CD4-positive, alpha-beta T cell (primary cell): ENCODE data around the gene KCNS3. TPM values are rescaled to one million over a fixed set of nuclear protein-coding genes. Genes with fewer than 3 reads are reported as not detected.

ENCODE experiments used
- ATAC-seq: fragments of 200-7000 bp; cut with Tn5 transposase; one replicate; pipeline ENCODE4 v1.10.0; 2022; ENCODE audit warnings: mild to moderate bottlenecking; ENCODE audit not compliant: poor library complexity
- CTCF ChIA-PET: fragments of 350-600 bp; sonication (Branson Sonifier 250); formaldehyde crosslinking; loops from one replicate; lab custom pipeline; 2021; ENCODE audit warnings: antibody characterized with exemption, inconsistent platforms; lab: Charles Lee
- POLR2A ChIA-PET: fragments of 350-600 bp; sonication (Branson Sonifier 250); formaldehyde crosslinking; loops from one replicate; lab custom pipeline; 2021; ENCODE audit warnings: antibody characterized with exemption, inconsistent platforms; lab: Charles Lee
- DNase-seq, 14 experiments: peaks; one replicate each; pipeline ENCODE4 v3.0.0-alpha.2; 2013 to 2020; ENCODE audit warnings: mixed read lengths in 2 of 14
- H3K27ac ChIP-seq, 2 donors: one replicate each; pipeline versions ENCODE4 v1.5.1 to v1.7.0; 2013; ENCODE audit warnings: low read length in 2 of 2, low read depth in 1 of 2, mild to moderate bottlenecking in 1 of 2
- H3K27me3 ChIP-seq, 2 experiments: 1 replicate in 1 of 2; 2 replicates in 1 of 2; pipeline versions ENCODE4 v1.6.1 to v1.7.0; 2013; ENCODE audit warnings: low read length in 2 of 2, control low read depth in 1 of 2, mild to moderate bottlenecking in 1 of 2, moderate library complexity in 1 of 2; ENCODE audit not compliant: insufficient read depth in 2 of 2, control insufficient read depth in 1 of 2
- H3K36me3 ChIP-seq: one replicate; pipeline ENCODE4 v1.6.1; 2013; ENCODE audit warnings: low read length, control low read depth; ENCODE audit not compliant: insufficient read depth
- H3K4me1 ChIP-seq: one replicate; pipeline ENCODE4 v1.6.1; 2013; ENCODE audit warnings: low read length, control low read depth; ENCODE audit not compliant: insufficient read depth
- H3K4me3 ChIP-seq: one replicate; pipeline ENCODE4 v1.5.1; 2013; ENCODE audit warnings: mild to moderate bottlenecking, low read length, moderate library complexity
- H3K9me3 ChIP-seq, 2 experiments: 1 replicate in 1 of 2; 2 replicates in 1 of 2; pipeline versions ENCODE4 v1.6.1 to v1.7.0; 2013; ENCODE audit warnings: low read length in 2 of 2, mild to moderate bottlenecking in 2 of 2, control low read depth in 1 of 2, moderate library complexity in 1 of 2; ENCODE audit not compliant: control insufficient read depth in 1 of 2, insufficient read depth in 1 of 2
- H3K27ac Mint-ChIP-seq: one replicate; pipeline ENCODE4 v1.8.0; 2020; ENCODE audit warnings: mixed read lengths
- H3K27me3 Mint-ChIP-seq: one replicate; pipeline ENCODE4 v1.8.0; 2021; ENCODE audit warnings: mixed read lengths
- H3K36me3 Mint-ChIP-seq: one replicate; pipeline ENCODE4 v1.8.0; 2021; ENCODE audit warnings: low read depth, mixed read lengths
- H3K4me1 Mint-ChIP-seq: one replicate; pipeline ENCODE4 v1.8.0; 2021; ENCODE audit warnings: low read depth, mixed read lengths
- H3K4me3 Mint-ChIP-seq: one replicate; pipeline ENCODE4 v1.8.0; 2020; ENCODE audit warnings: mild to moderate bottlenecking, mixed read lengths
- H3K9me3 Mint-ChIP-seq: one replicate; pipeline ENCODE4 v1.8.0; 2020; ENCODE audit warnings: mixed read lengths
- CTCF ChIP-seq: fragments of 200-600 bp; IDR thresholded peaks from one replicate; pipeline ENCODE4 v1.8.0; 2022; ENCODE audit warnings: antibody characterized with exemption, mild to moderate bottlenecking
- intact Hi-C, 2 experiments: fragments of 100-400 bp; cut with DNase I in 1 of 2; cut with micrococcal nuclease in 1 of 2; formaldehyde crosslinking; loops; one replicate each; pipeline versions ENCODE4 v1.15.1 to v1.9.0; 2023 to 2025; cut with DNase I, micrococcal nuclease
- total RNA-seq, 174 experiments: library from RNA in 2 of 174; stranded (reverse) in 2 of 174; gene quantifications; one replicate each; pipeline ENCODE4 v1.2.3 and lab custom pipeline; 2021 to 2026

Gene KCNS3
- total RNA-seq, 2 experiments from 2014 or later: not detected

- H3K27me3 Mint-ChIP-seq: peaks cover 18% of the 10 kb centered on the region
Observed at GRCh38 chr2:17839959-17840358, 38.5 kb upstream of the KCNS3 start.

GRCh38 chr2:17843457-17843856 is 35.0 kb upstream of the KCNS3 start:
- Histone ChIP-seq H3K27ac (no peak overlapping the region), H3K9me3 (no peaks in the 10 kb centered on the region), H3K4me1 (no peaks in the 10 kb centered on the region), H3K27me3 (no peaks in the 10 kb centered on the region), H3K4me3 (no peak overlapping the region), H3K36me3 (no peaks in the 10 kb centered on the region)
- no peak overlapping the region for H3K4me3 Mint-ChIP-seq
- H3K9me3 Mint-ChIP-seq: no peaks in the 10 kb centered on the region
- ChIA-PET POLR2A (no interaction called here), CTCF (no interaction called here)
- H3K4me1 Mint-ChIP-seq: no peaks in the 10 kb centered on the region
- intact Hi-C loops: no loop called here
- ATAC-seq (no peak), DNase-seq (no peak)
- peaks cover 7% of the 10 kb centered on the region for H3K27me3 Mint-ChIP-seq
- H3K36me3 Mint-ChIP-seq: no peaks in the 10 kb centered on the region
- no peak for TF ChIP-seq CTCF
- H3K27ac Mint-ChIP-seq: no peak overlapping the region

More at GRCh38 chr2:17839959-17840358, 38.5 kb upstream of the KCNS3 start:
- Mint-ChIP-seq H3K27ac (no peak overlapping the region), H3K36me3 (no peaks in the 10 kb centered on the region), H3K4me1 (no peaks in the 10 kb centered on the region), H3K9me3 (no peaks in the 10 kb centered on the region), H3K4me3 (no peak overlapping the region)
- H3K9me3 ChIP-seq: no peaks in the 10 kb centered on the region
- no peak overlapping the region for H3K4me3 ChIP-seq
- no peak for TF ChIP-seq CTCF
- no peaks in the 10 kb centered on the region for H3K27me3 ChIP-seq
- no peaks in the 10 kb centered on the region for H3K4me1 ChIP-seq
- CTCF ChIA-PET: no interaction called here
- DNase-seq (no peak), ATAC-seq (no peak)
- H3K36me3 ChIP-seq: no peaks in the 10 kb centered on the region
- no peak overlapping the region for H3K27ac ChIP-seq
- POLR2A ChIA-PET: no interaction called here
- intact Hi-C loops: no loop called here

- Mint-ChIP-seq H3K4me1 (no peaks in the 10 kb centered on the region), H3K27ac (no peak overlapping the region), H3K4me3 (no peak overlapping the region), H3K27me3 (peaks cover 7% of the 10 kb centered on the region), H3K36me3 (no peaks in the 10 kb centered on the region), H3K9me3 (no peaks in the 10 kb centered on the region)
- CTCF ChIA-PET: no interaction called here
- POLR2A ChIA-PET: no interaction called here
- H3K27me3 ChIP-seq: no peaks in the 10 kb centered on the region
- H3K4me1 ChIP-seq: no peaks in the 10 kb centered on the region
- H3K9me3 ChIP-seq: no peaks in the 10 kb centered on the region
- ATAC-seq (no peak), DNase-seq (no peak)
- TF ChIP-seq CTCF: no peak
- no peaks in the 10 kb centered on the region for H3K36me3 ChIP-seq
- H3K4me3 ChIP-seq: no peak overlapping the region
- H3K27ac ChIP-seq: no peak overlapping the region
- intact Hi-C loops: no loop called here
Observed at GRCh38 chr2:17845806-17846205, 32.7 kb upstream of the KCNS3 start.
